IMR-90 (cell line): ENCODE data around the gene NTM. TPM values are rescaled to one million over a fixed set of nuclear protein-coding genes. Genes with fewer than 3 reads are reported as not detected.

ENCODE experiments used
- ATAC-seq: fragments of 200-7000 bp; cut with Tn5 transposase; 2 replicates; pipeline ENCODE4 v1.9.1; 2020; ENCODE audit warnings: low read depth, mild to moderate bottlenecking, moderate library complexity
- BruUV-seq: library from RNA; stranded (reverse); fragments of 400-500 nt; replicated peaks from 2 replicates; lab custom pipeline; 2021; lab: Mats Ljungman, UMichigan
- CTCF ChIA-PET: fragments of 300-600 bp; formaldehyde crosslinking; extraction: SDS; loops from one replicate; lab custom pipeline; 2021; ENCODE audit warnings: antibody characterized with exemption; lab: Yijun Ruan, JAX
- POLR2A ChIA-PET: fragments of 300-600 bp; sonication (Branson Sonifier 250); formaldehyde crosslinking; loops from one replicate; lab custom pipeline; 2022; ENCODE audit warnings: antibody characterized with exemption; ENCODE audit not compliant: unreplicated experiment; lab: Charles Lee
- DNase-seq: peaks from one replicate; pipeline ENCODE4 v3.0.0; 2013
- H2AFZ ChIP-seq: replicated peaks from 2 replicates; pipeline ENCODE3; 2013; ENCODE audit warnings: low read length, mild to moderate bottlenecking; ENCODE audit not compliant: poor library complexity
- H2AK5ac ChIP-seq: 2 replicates; pipeline ENCODE4 v1.6.1; 2013; ENCODE audit warnings: low read depth, low read length, inconsistent platforms
- H2AK9ac ChIP-seq: replicated peaks from 2 replicates; pipeline ENCODE3; 2013; ENCODE audit warnings: mild to moderate bottlenecking, low read depth, low read length, moderate library complexity; ENCODE audit not compliant: poor library complexity
- H2BK120ac ChIP-seq: 2 replicates; pipeline ENCODE4 v1.6.1; 2013; ENCODE audit warnings: low read depth, low read length, inconsistent platforms
- H2BK15ac ChIP-seq: 3 replicates; pipeline ENCODE4 v1.6.1; 2013; ENCODE audit warnings: low read depth, low read length, inconsistent platforms
- H2BK20ac ChIP-seq: 2 replicates; pipeline ENCODE4 v1.6.1; 2013; ENCODE audit warnings: low read depth, mild to moderate bottlenecking, inconsistent platforms, low read length, moderate library complexity
- H2BK5ac ChIP-seq: 2 replicates; pipeline ENCODE4 v1.6.1; 2013; ENCODE audit warnings: mild to moderate bottlenecking, low read depth, low read length, inconsistent platforms; ENCODE audit not compliant: poor library complexity, severe bottlenecking
- H3K14ac ChIP-seq: replicated peaks from 2 replicates; pipeline ENCODE4 v1.6.1; 2013; ENCODE audit warnings: low read depth, low read length, inconsistent platforms
- H3K18ac ChIP-seq: 2 replicates; pipeline ENCODE4 v1.6.1; 2013; ENCODE audit warnings: low read depth, low read length, control low read depth
- H3K23ac ChIP-seq: 2 replicates; pipeline ENCODE4 v1.6.1; 2013; ENCODE audit warnings: low read depth, low read length, inconsistent platforms
- H3K27ac ChIP-seq: 2 replicates; pipeline ENCODE4 v1.5.1; 2013; ENCODE audit warnings: mild to moderate bottlenecking, control low read depth, low read length; ENCODE audit not compliant: insufficient read depth
- H3K27me3 ChIP-seq: 2 replicates; pipeline ENCODE4 v1.6.1; 2013; ENCODE audit warnings: low read length; ENCODE audit not compliant: control insufficient read depth, insufficient read depth
- H3K36me3 ChIP-seq: 2 replicates; pipeline ENCODE4 v1.6.1; 2013; ENCODE audit warnings: low read length, mixed read lengths; ENCODE audit not compliant: control insufficient read depth, insufficient read depth
- H3K4ac ChIP-seq: 2 replicates; pipeline ENCODE4 v1.6.1; 2013; ENCODE audit warnings: low read depth, low read length, inconsistent platforms
- H3K4me1 ChIP-seq: 2 replicates; pipeline ENCODE4 v1.6.1; 2013; ENCODE audit warnings: low read length, mixed read lengths; ENCODE audit not compliant: control insufficient read depth, insufficient read depth
- H3K4me2 ChIP-seq: 2 replicates; pipeline ENCODE4 v1.6.1; 2013; ENCODE audit warnings: low read depth, mild to moderate bottlenecking, control low read depth, low read length, moderate library complexity
- H3K4me3 ChIP-seq: 2 replicates; pipeline ENCODE4 v1.5.1; 2013; ENCODE audit warnings: low read depth, mild to moderate bottlenecking, control low read depth, low read length, moderate library complexity; ENCODE audit not compliant: insufficient read depth
- H3K56ac ChIP-seq: 2 replicates; pipeline ENCODE4 v1.6.1; 2013; ENCODE audit warnings: low read length, inconsistent platforms; ENCODE audit not compliant: insufficient read depth; ENCODE audit errors: extremely low read depth
- H3K79me1 ChIP-seq, 2 experiments: 2 replicates each; pipeline ENCODE4 v1.6.1; 2013; ENCODE audit warnings: low read length in 2 of 2, inconsistent platforms in 1 of 2, low read depth in 1 of 2
- H3K9ac ChIP-seq: 2 replicates; pipeline ENCODE4 v1.6.1; 2013; ENCODE audit warnings: low read depth, low read length, control low read depth
- H3K9me1 ChIP-seq: 2 replicates; pipeline ENCODE4 v1.6.1; 2013; ENCODE audit warnings: low read length, inconsistent platforms; ENCODE audit not compliant: insufficient read depth
- H3K9me3 ChIP-seq: 2 replicates; pipeline ENCODE4 v1.6.1; 2013; ENCODE audit warnings: low read length; ENCODE audit not compliant: control insufficient read depth, insufficient read depth
- H4K20me1 ChIP-seq: 2 replicates; pipeline ENCODE4 v1.6.1; 2013; ENCODE audit warnings: low read length, inconsistent platforms; ENCODE audit not compliant: insufficient read depth
- H4K5ac ChIP-seq: 2 replicates; pipeline ENCODE4 v1.6.1; 2013; ENCODE audit warnings: mild to moderate bottlenecking, low read depth, low read length, control low read depth
- H4K8ac ChIP-seq, 2 experiments: 2 replicates each; pipeline ENCODE4 v1.6.1; 2013; ENCODE audit warnings: low read depth in 2 of 2, low read length in 2 of 2, control low read depth in 1 of 2, inconsistent platforms in 1 of 2
- H4K91ac ChIP-seq: 2 replicates; pipeline ENCODE4 v1.6.1; 2013; ENCODE audit warnings: low read depth, low read length, inconsistent platforms; ENCODE audit not compliant: insufficient read depth
- BHLHE40 ChIP-seq: fragments of 150-350 bp; IDR thresholded peaks from 2 replicates; pipeline ENCODE4 v1.6.1; 2016; ENCODE audit warnings: mild to moderate bottlenecking, low read depth, low read length
- CEBPB ChIP-seq: IDR thresholded peaks from 2 replicates; pipeline ENCODE4 v1.6.1; 2012; ENCODE audit warnings: low read depth, low read length, improper control_type of control experiment
- MXI1 ChIP-seq: IDR thresholded peaks from 2 replicates; pipeline ENCODE4 v1.6.1; 2012; ENCODE audit warnings: low read depth, mild to moderate bottlenecking, low read length, moderate library complexity, borderline replicate concordance
- RAD21 ChIP-seq: IDR thresholded peaks from 2 replicates; pipeline ENCODE4 v1.6.1; 2012; ENCODE audit warnings: low read length, improper control_type of control experiment
- RCOR1 ChIP-seq: IDR thresholded peaks from 2 replicates; pipeline ENCODE4 v1.6.1; 2012; ENCODE audit warnings: mild to moderate bottlenecking, low read length, improper control_type of control experiment; ENCODE audit not compliant: insufficient replicate concordance
- WGBS, 2 experiments: methylation state at CpG; one replicate each; pipeline versions ENCODE4 v1.1.5 to v1.1.7; 2013; ENCODE audit warnings: missing lambda C conversion rate in 2 of 2; ENCODE audit not compliant: insufficient read length in 1 of 2; ENCODE audit errors: extremely low coverage in 2 of 2; 5-methylcytosine and 5-hydroxymethylcytosine counted together
- dilution Hi-C: fragments of 300-500 bp; cut with HindIII; formaldehyde crosslinking; loops from one replicate; pipeline ENCODE4 v1.14.3; 2018; ENCODE audit warnings: low sequenced_read_pairs; ENCODE audit not compliant: unreplicated experiment
- in situ Hi-C: fragments of 300-500 bp; cut with MboI; formaldehyde crosslinking; loops from 3 replicates; pipeline ENCODE4 v1.14.3; 2019; ENCODE audit warnings: low sequenced_read_pairs, inconsistent platforms, mixed read lengths
- intact Hi-C: fragments of 100-400 bp; cut with micrococcal nuclease; formaldehyde crosslinking; loops from 2 replicates; pipeline ENCODE4 v1.10.0; 2022
- polyA plus RNA-seq, 3 experiments: library from polyadenylated mRNA; depleted of rRNA; stranded (reverse); fragments of >200 nt; gene quantifications; 2 replicates each; pipeline ENCODE4 v1.2.3, GENCODE V29; 2012; ENCODE audit warnings: low replicate concordance in 1 of 3
- total RNA-seq: library from RNA; depleted of rRNA; stranded (reverse); fragments of >200 nt; gene quantifications from 2 replicates; pipeline ENCODE4 v1.2.3, GENCODE V29; 2012
- TF ChIP-seq, protein P1 (sequence below): fragments of 150-350 bp; IDR thresholded peaks from 2 replicates; pipeline ENCODE4 v1.6.1; 2016; ENCODE audit warnings: low read depth, mild to moderate bottlenecking, low read length, moderate library complexity, borderline replicate concordance

NTM gene
- total and polyA plus RNA-seq, 2 of the 4 experiments (the other 2 are of a cell fraction) = 19.5 to 25.5 TPM

DNA sequence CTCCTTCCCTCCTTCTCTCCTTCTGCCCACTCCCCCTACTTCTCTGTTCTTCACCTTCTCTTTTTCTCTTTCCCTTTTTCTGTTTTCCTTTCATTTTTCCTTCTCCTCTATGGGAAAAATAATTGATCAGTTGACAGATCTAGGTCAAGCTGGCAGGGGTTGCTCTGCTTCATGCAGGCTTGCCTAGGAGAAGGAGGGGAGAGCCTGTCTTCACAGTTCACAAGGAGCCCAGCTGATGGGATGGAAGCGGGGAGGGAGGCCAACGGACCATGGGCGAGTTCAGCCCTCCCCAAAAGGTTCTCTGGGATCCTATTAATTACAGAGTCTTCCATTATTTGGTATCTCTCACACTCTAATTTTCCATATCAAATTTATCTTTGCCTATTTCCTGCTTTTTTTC, 5.5 kb downstream of the NTM start:
- no peak overlapping the region for H2AFZ ChIP-seq
- in situ Hi-C loops = no loop called here
- H3K4ac ChIP-seq = no peak overlapping the region
- DNase-seq (no peak), ATAC-seq (no peak)
- H2BK15ac ChIP-seq = no peak overlapping the region
- no peak overlapping the region for H4K8ac ChIP-seq
- H2AK9ac ChIP-seq = no peak overlapping the region
- H3K4me3 ChIP-seq = no peak overlapping the region
- no TSS peak for BruUV-seq
- no peak overlapping the region for H3K18ac ChIP-seq
- H4K20me1 ChIP-seq = no peaks in the 10 kb centered on the region
- no peak overlapping the region for H2BK20ac ChIP-seq
- no peaks in the 10 kb centered on the region for H3K4me1 ChIP-seq
- TF ChIP-seq MXI1 = no peak
- TF ChIP-seq RCOR1 = no peak
- TF ChIP-seq CEBPB = no peak
- no peak for TF ChIP-seq RAD21
- no peak for TF ChIP-seq BHLHE40
- TF ChIP-seq, protein P1, sequence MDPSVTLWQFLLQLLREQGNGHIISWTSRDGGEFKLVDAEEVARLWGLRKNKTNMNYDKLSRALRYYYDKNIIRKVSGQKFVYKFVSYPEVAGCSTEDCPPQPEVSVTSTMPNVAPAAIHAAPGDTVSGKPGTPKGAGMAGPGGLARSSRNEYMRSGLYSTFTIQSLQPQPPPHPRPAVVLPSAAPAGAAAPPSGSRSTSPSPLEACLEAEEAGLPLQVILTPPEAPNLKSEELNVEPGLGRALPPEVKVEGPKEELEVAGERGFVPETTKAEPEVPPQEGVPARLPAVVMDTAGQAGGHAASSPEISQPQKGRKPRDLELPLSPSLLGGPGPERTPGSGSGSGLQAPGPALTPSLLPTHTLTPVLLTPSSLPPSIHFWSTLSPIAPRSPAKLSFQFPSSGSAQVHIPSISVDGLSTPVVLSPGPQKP = no peak
- H3K27ac ChIP-seq = no peak overlapping the region
- no peak overlapping the region for H2AK5ac ChIP-seq
- H3K27me3 ChIP-seq = peaks cover 10% of the 10 kb centered on the region
- H3K9me3 ChIP-seq = no peaks in the 10 kb centered on the region
- no peak overlapping the region for H3K14ac ChIP-seq
- H3K9ac ChIP-seq = no peak overlapping the region
- no peak overlapping the region for H2BK5ac ChIP-seq
- H3K36me3 ChIP-seq = no peaks in the 10 kb centered on the region
- H3K56ac ChIP-seq = no peak overlapping the region
- H3K79me1 ChIP-seq = no peaks in the 10 kb centered on the region
- H2BK120ac ChIP-seq = no peak overlapping the region
- WGBS, 2 experiments = 20% methylated on average over 1 of the region's 3 CpGs; no CpG with 5 or more reads in 1 of the 2 experiments
- no peak overlapping the region for H4K5ac ChIP-seq
- no peak overlapping the region for H4K91ac ChIP-seq
- dilution Hi-C loops = no loop called here
- ChIA-PET CTCF (no interaction called here), POLR2A (no interaction called here)
- no peak overlapping the region for H3K23ac ChIP-seq
- H3K4me2 ChIP-seq = no peak overlapping the region
- H3K9me1 ChIP-seq = no peaks in the 10 kb centered on the region
- intact Hi-C loops = no loop called here
